ENCODE results near the gene PARS2.

The PARS2 gene

GRCh38 chr1:54743416-54744226 is 20.7 kb downstream of the PARS2 start:
- TF ChIP-seq CREB1 (IDR thresholded peaks at IDR 0.05; ENCODE audit: low read depth), result no peak

DNA sequence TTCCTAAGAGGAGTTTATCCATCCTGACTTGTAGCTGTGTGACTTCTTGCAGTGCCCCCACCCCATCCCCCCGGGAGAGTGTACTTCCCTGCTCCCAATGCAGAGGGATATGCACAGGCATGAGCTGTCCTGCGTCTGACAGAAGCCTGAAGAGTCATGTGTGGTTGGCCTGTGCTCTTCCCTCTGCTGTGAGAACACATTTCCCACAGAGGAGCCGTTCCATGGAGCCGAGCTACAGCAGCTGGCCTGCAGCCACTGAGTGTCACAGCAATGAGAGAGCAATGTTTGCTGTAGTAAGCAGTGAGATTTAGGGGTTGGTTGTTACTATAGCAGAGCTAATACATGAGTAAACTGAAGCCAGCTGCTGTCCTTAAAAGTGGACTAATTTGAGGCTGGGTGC is 22.0 kb downstream of the PARS2 start:
- no peak for TF ChIP-seq EGR1 (IDR thresholded peaks at IDR 0.05)
- no peak for TF ChIP-seq NFIC (IDR thresholded peaks at IDR 0.05)
- TF ChIP-seq REST (IDR thresholded peaks at IDR 0.05; ENCODE audit: low read depth), result no peak
- TF ChIP-seq, protein P1, sequence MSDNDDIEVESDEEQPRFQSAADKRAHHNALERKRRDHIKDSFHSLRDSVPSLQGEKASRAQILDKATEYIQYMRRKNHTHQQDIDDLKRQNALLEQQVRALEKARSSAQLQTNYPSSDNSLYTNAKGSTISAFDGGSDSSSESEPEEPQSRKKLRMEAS (IDR thresholded peaks at IDR 0.05), result no peak
- no peak for TF ChIP-seq CREB1 (IDR thresholded peaks at IDR 0.05; ENCODE audit: low read depth)
- TF ChIP-seq CEBPB (IDR thresholded peaks at IDR 0.05), result no peak
- TF ChIP-seq TCF12 (IDR thresholded peaks at IDR 0.05; ENCODE audit: low read depth), result no peak
- no peak for TF ChIP-seq YY1 (IDR thresholded peaks at IDR 0.05; ENCODE audit: low read depth)
- TF ChIP-seq TEAD4 (IDR thresholded peaks at IDR 0.05), result no peak
- TF ChIP-seq RAD21 (IDR thresholded peaks at IDR 0.05; ENCODE audit: low read depth), result no peak
- TF ChIP-seq FOXM1 (IDR thresholded peaks at IDR 0.05; ENCODE audit: borderline replicate concordance, low read depth), result no peak
- no peak for TF ChIP-seq EP300 (IDR thresholded peaks at IDR 0.05; ENCODE audit: borderline replicate concordance)
- no peak for TF ChIP-seq ZBTB7A (IDR thresholded peaks at IDR 0.05; ENCODE audit: low read depth)
- TF ChIP-seq TAF1 (IDR thresholded peaks at IDR 0.05; ENCODE audit: low read depth), result no peak
- TF ChIP-seq USF1 (IDR thresholded peaks at IDR 0.05), result no peak

DNA sequence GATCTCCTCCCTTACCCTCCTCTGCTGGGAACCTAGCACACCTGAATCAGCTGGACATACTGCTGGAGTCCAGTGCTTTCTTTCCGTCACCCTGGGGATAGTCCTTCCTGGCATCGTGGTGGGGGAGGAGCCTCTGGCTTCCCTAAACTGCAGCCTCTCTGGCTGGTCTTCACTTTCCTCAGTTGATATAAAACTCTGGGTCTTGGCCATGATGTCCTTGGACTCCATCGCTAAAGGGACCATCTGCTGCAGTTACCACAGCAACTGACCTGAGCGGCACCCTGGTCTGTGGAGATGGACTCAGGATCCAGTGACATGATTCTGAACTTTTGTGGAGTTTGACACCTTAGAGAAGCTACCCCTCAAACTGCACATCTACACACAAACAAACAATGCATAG is 22.8 kb downstream of the PARS2 start:
- no peak for TF ChIP-seq RAD21 (IDR thresholded peaks at IDR 0.05; ENCODE audit: low read depth)
- no peak for TF ChIP-seq FOXM1 (IDR thresholded peaks at IDR 0.05; ENCODE audit: borderline replicate concordance, low read depth)
- no peak for TF ChIP-seq TAF1 (IDR thresholded peaks at IDR 0.05; ENCODE audit: low read depth)
- TF ChIP-seq, protein P1 (IDR thresholded peaks at IDR 0.05), result no peak
- no peak for TF ChIP-seq NFIC (IDR thresholded peaks at IDR 0.05)
- no peak for TF ChIP-seq EP300 (IDR thresholded peaks at IDR 0.05; ENCODE audit: borderline replicate concordance)
- TF ChIP-seq YY1 (IDR thresholded peaks at IDR 0.05; ENCODE audit: low read depth), result no peak
- no peak for TF ChIP-seq CREB1 (IDR thresholded peaks at IDR 0.05; ENCODE audit: low read depth)
- no peak for TF ChIP-seq ZBTB7A (IDR thresholded peaks at IDR 0.05; ENCODE audit: low read depth)
- no peak for TF ChIP-seq CEBPB (IDR thresholded peaks at IDR 0.05)
- no peak for TF ChIP-seq EGR1 (IDR thresholded peaks at IDR 0.05)
- TF ChIP-seq USF1 (IDR thresholded peaks at IDR 0.05), result no peak
- no peak for TF ChIP-seq REST (IDR thresholded peaks at IDR 0.05; ENCODE audit: low read depth)
- TF ChIP-seq TEAD4 (IDR thresholded peaks at IDR 0.05), result no peak
- TF ChIP-seq TCF12 (IDR thresholded peaks at IDR 0.05; ENCODE audit: low read depth), result no peak

DNA sequence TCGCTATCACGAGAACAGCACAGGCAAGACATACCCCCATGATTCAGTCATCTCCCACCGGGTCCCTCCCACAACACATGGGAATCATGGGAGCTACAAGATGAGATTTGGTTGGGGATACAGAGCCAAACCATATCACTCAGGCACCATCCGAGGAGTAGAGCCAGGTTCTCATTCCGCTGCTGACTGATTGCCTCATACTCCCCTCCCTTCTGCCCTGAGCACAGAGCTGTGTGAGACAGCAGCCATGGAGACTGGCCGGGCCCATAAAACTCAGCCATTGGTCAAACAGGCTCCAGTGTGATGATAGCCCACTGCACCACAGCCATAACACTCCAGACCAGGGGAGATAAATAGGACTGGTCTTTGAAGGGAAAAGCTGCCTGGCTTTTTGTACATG is 26.1 kb downstream of the PARS2 start:
- TF ChIP-seq RAD21 (IDR thresholded peaks at IDR 0.05; ENCODE audit: low read depth) (no peak), CEBPB (IDR thresholded peaks at IDR 0.05) (no peak), USF1 (IDR thresholded peaks at IDR 0.05) (no peak), TCF12 (IDR thresholded peaks at IDR 0.05; ENCODE audit: low read depth) (no peak), YY1 (IDR thresholded peaks at IDR 0.05; ENCODE audit: low read depth) (no peak), NFIC (IDR thresholded peaks at IDR 0.05) (no peak), EP300 (IDR thresholded peaks at IDR 0.05; ENCODE audit: borderline replicate concordance) (no peak), EGR1 (IDR thresholded peaks at IDR 0.05) (no peak), FOXM1 (IDR thresholded peaks at IDR 0.05; ENCODE audit: borderline replicate concordance, low read depth) (no peak), CREB1 (IDR thresholded peaks at IDR 0.05; ENCODE audit: low read depth) (no peak), TAF1 (IDR thresholded peaks at IDR 0.05; ENCODE audit: low read depth) (no peak), TEAD4 (IDR thresholded peaks at IDR 0.05) (no peak), ZBTB7A (IDR thresholded peaks at IDR 0.05; ENCODE audit: low read depth) (no peak), REST (IDR thresholded peaks at IDR 0.05; ENCODE audit: low read depth) (no peak)
- TF ChIP-seq, protein P1 (IDR thresholded peaks at IDR 0.05), result no peak
